ENCODE measurements around the gene NRG3. TPM values are rescaled to one million over a fixed set of nuclear protein-coding genes. Genes with fewer than 3 reads are reported as not detected.

NRG3 gene
- total and polyA plus RNA-seq, 2 of the 8 experiments (the other 6 are each of a cell fraction or from before 2014, with no cell fraction given), result 4.2 to 5.0 TPM

DNA sequence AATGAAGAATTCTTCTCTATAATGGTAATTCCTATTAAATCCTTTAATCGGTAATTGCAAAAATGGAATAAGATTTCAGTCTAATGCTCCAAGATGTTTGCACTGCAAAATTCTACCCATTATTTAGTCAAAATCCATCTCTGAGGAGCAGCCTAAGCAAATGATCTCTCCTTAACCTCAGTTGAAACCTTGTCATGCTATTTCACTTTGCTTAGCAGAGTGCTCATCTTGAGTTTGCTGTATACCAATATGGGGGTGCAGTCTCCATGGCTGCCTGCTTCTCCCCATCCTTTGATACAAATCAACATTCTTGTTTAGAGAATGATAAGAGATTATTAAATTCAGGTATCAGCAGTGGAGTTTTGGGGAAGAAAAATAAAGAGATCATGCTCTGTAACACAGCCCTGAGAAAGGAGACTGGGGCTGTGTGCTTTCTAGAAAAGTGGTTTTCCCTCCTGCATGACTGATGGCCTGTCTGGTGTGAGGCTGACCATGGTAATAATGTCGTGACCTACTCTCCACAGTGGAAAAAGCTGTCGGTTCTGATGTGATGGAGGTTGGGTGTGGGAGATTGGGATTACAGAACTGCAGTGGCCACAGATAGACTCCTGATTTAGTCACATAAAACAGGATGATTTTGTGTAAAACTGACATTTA, 982.1 kb downstream of the NRG3 start:
- Histone ChIP-seq H3K27ac (ENCODE audit: low read depth, low read length) (no peak overlapping the region), H3K56ac (replicated peaks; ENCODE audit: insufficient read length, low read depth, low read length) (no peak overlapping the region), H4K5ac (ENCODE audit: insufficient read length, low read depth, low read length) (no peak overlapping the region), H3K23ac (ENCODE audit: insufficient read length) (peak overlapping the region; percentile 70), H3K4me2 (ENCODE audit: insufficient read depth in 1 of 2, low read depth in 2 of 2, low read length in 2 of 2) (no peak overlapping the region), H3K9ac (replicated peaks in 1 of 4; ENCODE audit: extremely low read depth in 1 of 4, low read depth in 3 of 4, low read length in 3 of 4) (no peak overlapping the region), H2BK15ac (ENCODE audit: low read length) (no peak overlapping the region), H3K18ac (ENCODE audit: extremely low read depth, low read length) (no peak overlapping the region), H2BK20ac (ENCODE audit: low read length) (no peak overlapping the region), H3K23me2 (ENCODE audit: low read depth, low read length) (no peaks in the 10 kb centered on the region; the same call in 1 of the 2 replicates), H4K91ac (replicated peaks; ENCODE audit: insufficient read length, low read length) (no peak overlapping the region), H2BK120ac (replicated peaks; ENCODE audit: low read depth, low read length) (no peak overlapping the region), H3K27me3 (replicated peaks in 1 of 4; ENCODE audit: control insufficient read depth in 3 of 4, extremely low read depth in 1 of 4, insufficient read depth in 3 of 4, low read length in 3 of 4) (no peaks in the 10 kb centered on the region), H3K9me3 (ENCODE audit: insufficient read depth in 2 of 2, low read depth in 1 of 2, low read length in 1 of 2) (no peaks in the 10 kb centered on the region), H2BK12ac (ENCODE audit: low read depth, low read length) (no peak overlapping the region; the same call in 1 of the 2 replicates), H2AK5ac (ENCODE audit: low read depth, low read length) (no peak overlapping the region), H3K4me3 (ENCODE audit: extremely low read depth in 1 of 4, insufficient read depth in 2 of 4, low read depth in 3 of 4, low read length in 4 of 4) (no peak overlapping the region), H3K79me2 (ENCODE audit: control insufficient read depth in 1 of 2, insufficient read depth in 2 of 2, low read length in 2 of 2) (no peaks in the 10 kb centered on the region), H2BK5ac (ENCODE audit: low read depth, low read length) (no peak overlapping the region), H2AFZ (ENCODE audit: low read length) (no peak overlapping the region), H3K79me1 (ENCODE audit: low read depth, low read length) (no peaks in the 10 kb centered on the region), H3K14ac (ENCODE audit: insufficient read length) (no peak overlapping the region), H3K4me1 (replicated peaks in 1 of 4; ENCODE audit: control insufficient read depth in 3 of 4, insufficient read depth in 4 of 4, low read length in 3 of 4) (peaks cover 0 to 2% (median 0%) of the 10 kb centered on the region in 4 experiments; a peak in 1 of 7 replicates), H4K8ac (ENCODE audit: extremely low read depth, insufficient read depth, low read length) (no peak overlapping the region), H3K4ac (replicated peaks; ENCODE audit: insufficient read length, low read depth, low read length) (no peak overlapping the region), H4K20me1 (replicated peaks in 1 of 2; ENCODE audit: control insufficient read depth in 1 of 2, insufficient read depth in 2 of 2, low read length in 2 of 2) (no peaks in the 10 kb centered on the region), H3K36me3 (ENCODE audit: control insufficient read depth in 2 of 4, insufficient read depth in 4 of 4, low read length in 3 of 4) (no peaks in the 10 kb centered on the region)
- ChIA-PET CTCF (ENCODE audit: partially characterized antibody) (no interaction called here), POLR2A (ENCODE audit: partially characterized antibody) (no interaction called here)
- WGBS, 2 experiments (ENCODE audit: extremely low coverage in 1 of 2, insufficient coverage in 1 of 2, insufficient read length in 1 of 2, insufficient replicate concordance in 2 of 2, low coverage in 1 of 2, low lambda C conversion rate in 2 of 2, missing lambda C conversion rate in 1 of 2), result 79% methylated on average over 3 of the region's 3 CpGs; no CpG with 5 or more reads in 1 of the 2 experiments
- DNase-seq (ENCODE audit: low read depth in 1 of 2, low spot score in 2 of 2) (no peak), FAIRE-seq (no peak)
- TF ChIP-seq EGR1 (IDR thresholded peaks at IDR 0.05; ENCODE audit: borderline replicate concordance, low read depth, low read length) (no peak), FOSL1 (IDR thresholded peaks at IDR 0.05; ENCODE audit: insufficient read depth, low read depth, low read length) (no peak)
